GM12878 (cell line): Measurements from ENCODE around the gene UNCX. TPM values are rescaled to one million over a fixed set of nuclear protein-coding genes. Genes with fewer than 3 reads are reported as not detected.

Experiments
- ATAC-seq: fragments of 200-7000 bp; cut with Tn5 transposase; 3 replicates; pipeline ENCODE4 v1.9.1; 2020; ENCODE audit warnings: mild to moderate bottlenecking, moderate library complexity
- BruUV-seq: library from RNA; stranded (reverse); fragments of 400-500 nt; replicated peaks from 2 replicates; lab custom pipeline; 2021; lab: Mats Ljungman, UMichigan
- CTCF ChIA-PET: fragments of 300-600 bp; sonication (Branson Sonifier 250); formaldehyde crosslinking; extraction: SDS; loops from one replicate; lab custom pipeline; 2021; ENCODE audit warnings: inconsistent platforms; lab: Yijun Ruan, JAX
- POLR2A ChIA-PET: fragments of 350-600 bp; formaldehyde crosslinking; extraction: SDS; loops from one replicate; lab custom pipeline; 2021; ENCODE audit warnings: inconsistent platforms; lab: Charles Lee
- RAD21 ChIA-PET: fragments of 300-600 bp; sonication (Branson Sonifier 250); formaldehyde crosslinking; loops from one replicate; lab custom pipeline; 2023; ENCODE audit warnings: antibody characterized with exemption; ENCODE audit not compliant: unreplicated experiment; lab: Charles Lee
- SMC1A ChIA-PET: fragments of 300-600 bp; sonication (Branson Sonifier 250); formaldehyde crosslinking; loops from one replicate; lab custom pipeline; 2023; ENCODE audit not compliant: unreplicated experiment, uncharacterized antibody; lab: Charles Lee
- DNase-seq: peaks from one replicate; pipeline ENCODE4 v3.0.0-alpha.2; 2011; ENCODE audit warnings: low read depth, low spot score
- FAIRE-seq: peaks from 3 replicates; lab custom pipeline; 2011; peaks lifted over from hg19 to GRCh38; lab: Jason Lieb, UNC
- H2AFZ ChIP-seq: 2 replicates; pipeline ENCODE4 v1.6.0; 2011; ENCODE audit warnings: low read depth, low read length, control low read depth; ENCODE audit not compliant: control insufficient read depth
- H3K27ac ChIP-seq: 2 replicates; pipeline ENCODE4 v1.5.1; 2011; ENCODE audit warnings: control low read depth; ENCODE audit not compliant: control insufficient read depth, insufficient read depth
- H3K27me3 ChIP-seq, 2 experiments: replicated peaks in 1 of 2; 2 replicates each; pipeline versions ENCODE4 v1.6.0 to v1.6.1; 2011; ENCODE audit warnings: low read length in 1 of 2; ENCODE audit not compliant: control insufficient read depth in 2 of 2, insufficient read depth in 2 of 2
- H3K36me3 ChIP-seq, 2 experiments: 2 replicates each; pipeline ENCODE4 v1.5.1; 2011; ENCODE audit warnings: low read length in 1 of 2; ENCODE audit not compliant: control insufficient read depth in 2 of 2, insufficient read depth in 2 of 2
- H3K4me1 ChIP-seq: 2 replicates; pipeline ENCODE4 v1.6.1; 2011; ENCODE audit warnings: mild to moderate bottlenecking, low read length, moderate library complexity, mixed read lengths; ENCODE audit not compliant: control insufficient read depth, insufficient read depth
- H3K4me2 ChIP-seq: 2 replicates; pipeline ENCODE4 v1.6.0; 2011; ENCODE audit warnings: control low read depth; ENCODE audit not compliant: control insufficient read depth, insufficient read depth
- H3K4me3 ChIP-seq: fragments of 200-600 bp; sonication (generic); 2 replicates; pipeline ENCODE4 v1.5.1; 2016
- H3K79me2 ChIP-seq: 2 replicates; pipeline ENCODE4 v1.6.0; 2011; ENCODE audit warnings: low read length; ENCODE audit not compliant: control insufficient read depth, insufficient read depth
- H3K9ac ChIP-seq: 2 replicates; pipeline ENCODE4 v1.8.0; 2011; ENCODE audit warnings: low read length, control low read depth, mixed read lengths; ENCODE audit not compliant: control insufficient read depth, insufficient read depth
- H3K9me3 ChIP-seq: replicated peaks from 3 replicates; pipeline ENCODE4 v1.5.1; 2011; ENCODE audit warnings: mild to moderate bottlenecking, low read length; ENCODE audit not compliant: control insufficient read depth, insufficient read depth
- H4K20me1 ChIP-seq: 2 replicates; pipeline ENCODE4 v1.6.0; 2011; ENCODE audit not compliant: control insufficient read depth, insufficient read depth
- BMI1 ChIP-seq: fragments of 450-650 bp; IDR thresholded peaks from 2 replicates; pipeline ENCODE4 v1.6.1; 2016; ENCODE audit warnings: mild to moderate bottlenecking, moderate library complexity, borderline replicate concordance
- CEBPB ChIP-seq, 2 experiments: fragments of 150-350 bp in 1 of 2; IDR thresholded peaks; 2 replicates each; pipeline ENCODE4 v1.6.1; 2012 to 2014; ENCODE audit warnings: low read depth in 2 of 2, low read length in 2 of 2, borderline replicate concordance in 1 of 2, inconsistent platforms in 1 of 2
- IRF4 ChIP-seq: IDR thresholded peaks from 2 replicates; pipeline ENCODE4 v1.6.1; 2011; ENCODE audit warnings: low read depth, low read length
- NR2C2 ChIP-seq: IDR thresholded peaks from 2 replicates; pipeline ENCODE4 v1.6.1; 2011; ENCODE audit warnings: borderline replicate concordance, low read depth; ENCODE audit not compliant: control insufficient read depth, insufficient read length
- RBBP5 ChIP-seq: fragments of 200-600 bp; sonication (generic); conservative IDR thresholded peaks from 2 replicates; pipeline ENCODE4 v1.6.1; 2016
- SUPT20H ChIP-seq: IDR thresholded peaks from 2 replicates; pipeline ENCODE4 v1.6.1; 2011; ENCODE audit warnings: low read depth, mild to moderate bottlenecking, low read length, moderate library complexity, borderline replicate concordance; ENCODE audit not compliant: control insufficient read depth
- YY1 ChIP-seq: IDR thresholded peaks from 2 replicates; pipeline ENCODE4 v1.6.1; 2011; ENCODE audit warnings: low read depth, mild to moderate bottlenecking, low read length
- ZNF687 ChIP-seq: fragments of 450-650 bp; IDR thresholded peaks from 2 replicates; pipeline ENCODE4 v1.6.1; 2017; ENCODE audit warnings: mild to moderate bottlenecking, moderate library complexity
- WGBS: methylation state at CpG from one replicate; pipeline ENCODE4 v1.1.6; 2016; ENCODE audit warnings: low lambda C conversion rate; ENCODE audit not compliant: insufficient replicate concordance, insufficient coverage; ENCODE audit errors: missing lambda C conversion rate; 5-methylcytosine and 5-hydroxymethylcytosine counted together
- in situ Hi-C: fragments of 300-500 bp; cut with MboI; formaldehyde crosslinking; loops from 9 replicates; pipeline ENCODE4 v1.14.3; 2018; ENCODE audit warnings: mixed read lengths
- intact Hi-C: fragments of 100-400 bp; cut with micrococcal nuclease; formaldehyde crosslinking; loops from one replicate; pipeline ENCODE4 v1.14.2; 2022; ENCODE audit not compliant: unreplicated experiment
- polyA plus RNA-seq, 11 experiments: library from polyadenylated mRNA; depleted of rRNA in 4 of 11; unstranded in 6 of 11; stranded (reverse) in 5 of 11; fragments of >200 nt; fragmentation: Nextera tagmentation in 4 of 11; fragmentation: Illumina TruSeq in 1 of 11; extraction: Ambion mirVana in 4 of 11; extraction: Trizol in 1 of 11; gene quantifications; 1 replicate in 1 of 11; 2 replicates in 10 of 11; pipeline versions ENCODE4 v1.2.1 to v1.2.3, GENCODE V29; 2011 to 2016; ENCODE audit warnings: inconsistent platforms in 2 of 11, missing spikeins in 2 of 11, low read depth in 1 of 11
- total RNA-seq, 4 experiments: library from RNA; depleted of rRNA in 3 of 4; stranded (reverse); fragments of >200 nt in 3 of 4; fragmentation: Illumina TruSeq in 1 of 4; extraction: Trizol in 1 of 4; gene quantifications; 2 replicates each; pipeline versions ENCODE4 v1.2.1 to v1.2.3, GENCODE V29; 2013 to 2021

UNCX gene
- total and polyA plus RNA-seq, 10 of the 15 experiments (the other 5 are each of a cell fraction or from before 2014, with no cell fraction given) = not detected

- ChIA-PET POLR2A (no interaction called here), RAD21 (no interaction called here), SMC1A (no interaction called here), CTCF (no interaction called here)
- in situ Hi-C loops (no loop called here), intact Hi-C loops (no loop called here)
- Histone ChIP-seq H3K36me3 (no peaks in the 10 kb centered on the region), H4K20me1 (no peaks in the 10 kb centered on the region), H3K27ac (no peak overlapping the region), H3K4me1 (no peaks in the 10 kb centered on the region), H3K4me3 (no peak overlapping the region), H3K9ac (no peak overlapping the region), H3K79me2 (no peaks in the 10 kb centered on the region), H2AFZ (no peak overlapping the region), H3K27me3 (no peaks in the 10 kb centered on the region; a peak in 2 of 4 replicates), H3K4me2 (no peak overlapping the region), H3K9me3 (no peaks in the 10 kb centered on the region)
- no TSS peak for BruUV-seq
- ATAC-seq (no peak), DNase-seq (no peak), FAIRE-seq (no peak)
- no peak for TF ChIP-seq CEBPB (IDR thresholded peaks at IDR 0.05; ENCODE audit: borderline replicate concordance in 1 of 2, low read depth in 2 of 2, low read length in 2 of 2)
- no peak for TF ChIP-seq SUPT20H
- TF ChIP-seq ZNF687 = no peak
- TF ChIP-seq NR2C2 = no peak
- no peak for TF ChIP-seq BMI1
- no peak for TF ChIP-seq IRF4
- TF ChIP-seq RBBP5 = no peak
- no peak for TF ChIP-seq YY1
- WGBS = 59% methylated on average over 20 of the region's 20 CpGs
Observed at GRCh38 chr7:1253681-1254181, 21.1 kb downstream of the UNCX start.
